ENCODE data around the gene OPCML. TPM values are rescaled to one million over a fixed set of nuclear protein-coding genes. Genes with fewer than 3 reads are reported as not detected.
A peak's percentile ranks its signal among the peaks of the same experiment; 100 is the strongest.

The OPCML gene
- total and polyA plus RNA-seq, 9 donors = 0.59 to 3.5 (median 1.5) TPM

GRCh38 chr11:132556316-132556715 lies 976.0 kb downstream of the OPCML start:
- H3K4me1 ChIP-seq (ENCODE audit: control insufficient read depth, insufficient read depth, low read length) = no peaks in the 10 kb centered on the region
- H3K9me3 ChIP-seq (replicated peaks; ENCODE audit: control insufficient read depth, low read depth, low read length) = no peaks in the 10 kb centered on the region
- DNase-seq = peak; percentile 39
- no peaks in the 10 kb centered on the region for H3K27me3 ChIP-seq (ENCODE audit: control insufficient read depth, insufficient read depth, low read length)
- no CpG with 5 or more reads among the region's 2 CpGs for WGBS (ENCODE audit: insufficient coverage)
- H3K36me3 ChIP-seq (ENCODE audit: control insufficient read depth, insufficient read depth, low read length) = no peaks in the 10 kb centered on the region
- H3K27ac ChIP-seq (ENCODE audit: low read length) = no peak overlapping the region
- no peak overlapping the region for H3K4me3 ChIP-seq (ENCODE audit: low read length)

- no CpG with 5 or more reads among the region's 3 CpGs for WGBS (ENCODE audit: insufficient coverage)
These were observed 976.7 kb downstream of the OPCML start for GRCh38 chr11:132555617-132556016.

GRCh38 chr11:132551016-132551415 lies 981.3 kb downstream of the OPCML start:
- Histone ChIP-seq H3K36me3 (ENCODE audit: control insufficient read depth, insufficient read depth, low read length) (no peaks in the 10 kb centered on the region), H3K9me3 (replicated peaks; ENCODE audit: control insufficient read depth, low read depth, low read length) (no peaks in the 10 kb centered on the region), H3K4me1 (ENCODE audit: control insufficient read depth, insufficient read depth, low read length) (no peaks in the 10 kb centered on the region), H3K4me3 (ENCODE audit: low read length) (no peak overlapping the region), H3K27me3 (ENCODE audit: control insufficient read depth, insufficient read depth, low read length) (no peaks in the 10 kb centered on the region), H3K27ac (ENCODE audit: low read length) (no peak overlapping the region)
- no peak for DNase-seq
- no CpG with 5 or more reads among the region's 5 CpGs for WGBS (ENCODE audit: insufficient coverage)

More at GRCh38 chr11:132555617-132556016, 976.7 kb downstream of the OPCML start:
- Histone ChIP-seq H3K9me3 (replicated peaks; ENCODE audit: control insufficient read depth, low read depth, low read length) (no peaks in the 10 kb centered on the region), H3K4me1 (ENCODE audit: control insufficient read depth, insufficient read depth, low read length) (no peaks in the 10 kb centered on the region), H3K36me3 (ENCODE audit: control insufficient read depth, insufficient read depth, low read length) (no peaks in the 10 kb centered on the region), H3K4me3 (ENCODE audit: low read length) (no peak overlapping the region), H3K27me3 (ENCODE audit: control insufficient read depth, insufficient read depth, low read length) (no peaks in the 10 kb centered on the region), H3K27ac (ENCODE audit: low read length) (no peak overlapping the region)
- DNase-seq = no peak

- H3K4me1 ChIP-seq (ENCODE audit: control insufficient read depth, insufficient read depth, low read length) = no peaks in the 10 kb centered on the region
- H3K27me3 ChIP-seq (ENCODE audit: control insufficient read depth, insufficient read depth, low read length) = no peaks in the 10 kb centered on the region
- H3K36me3 ChIP-seq (ENCODE audit: control insufficient read depth, insufficient read depth, low read length) = no peaks in the 10 kb centered on the region
- no peak for DNase-seq
- H3K4me3 ChIP-seq (ENCODE audit: low read length) = no peak overlapping the region
- no peaks in the 10 kb centered on the region for H3K9me3 ChIP-seq (replicated peaks; ENCODE audit: control insufficient read depth, low read depth, low read length)
- WGBS (ENCODE audit: insufficient coverage) = 78% methylated on average over 1 of the region's 6 CpGs
- H3K27ac ChIP-seq (ENCODE audit: low read length) = no peak overlapping the region
These were observed 982.7 kb downstream of the OPCML start for GRCh38 chr11:132549561-132549960.

- H3K27me3 ChIP-seq (ENCODE audit: control insufficient read depth, insufficient read depth, low read length) = no peaks in the 10 kb centered on the region
- H3K27ac ChIP-seq (ENCODE audit: low read length) = no peak overlapping the region
- no peak for DNase-seq
- no peaks in the 10 kb centered on the region for H3K36me3 ChIP-seq (ENCODE audit: control insufficient read depth, insufficient read depth, low read length)
- no peak overlapping the region for H3K4me3 ChIP-seq (ENCODE audit: low read length)
- no peaks in the 10 kb centered on the region for H3K9me3 ChIP-seq (replicated peaks; ENCODE audit: control insufficient read depth, low read depth, low read length)
- H3K4me1 ChIP-seq (ENCODE audit: control insufficient read depth, insufficient read depth, low read length) = no peaks in the 10 kb centered on the region
- 75% methylated on average over 1 of the region's 7 CpGs for WGBS (ENCODE audit: insufficient coverage)
These were observed 983.3 kb downstream of the OPCML start for GRCh38 chr11:132549001-132549400.

- WGBS (ENCODE audit: insufficient coverage) = no CpG with 5 or more reads among the region's 5 CpGs
- H3K27ac ChIP-seq (ENCODE audit: low read length) = no peak overlapping the region
- H3K27me3 ChIP-seq (ENCODE audit: control insufficient read depth, insufficient read depth, low read length) = no peaks in the 10 kb centered on the region
- no peak overlapping the region for H3K4me3 ChIP-seq (ENCODE audit: low read length)
- no peaks in the 10 kb centered on the region for H3K36me3 ChIP-seq (ENCODE audit: control insufficient read depth, insufficient read depth, low read length)
- H3K9me3 ChIP-seq (replicated peaks; ENCODE audit: control insufficient read depth, low read depth, low read length) = no peaks in the 10 kb centered on the region
- H3K4me1 ChIP-seq (ENCODE audit: control insufficient read depth, insufficient read depth, low read length) = peaks cover 4% of the 10 kb centered on the region
- no peak for DNase-seq
These were observed 988.3 kb downstream of the OPCML start for GRCh38 chr11:132544007-132544406.

GRCh38 chr11:132541794-132542193 lies 990.5 kb downstream of the OPCML start:
- no peak overlapping the region for H3K4me3 ChIP-seq (ENCODE audit: low read length)
- peaks cover 4% of the 10 kb centered on the region for H3K4me1 ChIP-seq (ENCODE audit: control insufficient read depth, insufficient read depth, low read length)
- H3K9me3 ChIP-seq (replicated peaks; ENCODE audit: control insufficient read depth, low read depth, low read length) = no peaks in the 10 kb centered on the region
- no peaks in the 10 kb centered on the region for H3K27me3 ChIP-seq (ENCODE audit: control insufficient read depth, insufficient read depth, low read length)
- no peak overlapping the region for H3K27ac ChIP-seq (ENCODE audit: low read length)
- WGBS (ENCODE audit: insufficient coverage) = 100% methylated on average over 1 of the region's 2 CpGs
- H3K36me3 ChIP-seq (ENCODE audit: control insufficient read depth, insufficient read depth, low read length) = no peaks in the 10 kb centered on the region
- no peak for DNase-seq

- H3K27me3 ChIP-seq (ENCODE audit: control insufficient read depth, insufficient read depth, low read length) = no peaks in the 10 kb centered on the region
These were observed 991.7 kb downstream of the OPCML start for GRCh38 chr11:132540581-132540980.

GRCh38 chr11:132539590-132540368 lies 992.5 kb downstream of the OPCML start:
- Histone ChIP-seq H3K27me3 (ENCODE audit: control insufficient read depth, insufficient read depth, low read length) (no peaks in the 10 kb centered on the region), H3K36me3 (ENCODE audit: control insufficient read depth, insufficient read depth, low read length) (no peaks in the 10 kb centered on the region), H3K27ac (ENCODE audit: low read length) (no peak overlapping the region), H3K4me1 (ENCODE audit: control insufficient read depth, insufficient read depth, low read length) (peaks cover 4% of the 10 kb centered on the region), H3K9me3 (replicated peaks; ENCODE audit: control insufficient read depth, low read depth, low read length) (no peaks in the 10 kb centered on the region), H3K4me3 (ENCODE audit: low read length) (no peak overlapping the region)
- no peak for DNase-seq
- WGBS (ENCODE audit: insufficient coverage) = 92% methylated on average over 5 of the region's 7 CpGs

More at GRCh38 chr11:132540581-132540980, 991.7 kb downstream of the OPCML start:
- DNase-seq = peak; percentile 25
- 29% methylated on average over 1 of the region's 2 CpGs for WGBS (ENCODE audit: insufficient coverage)
- Histone ChIP-seq H3K9me3 (replicated peaks; ENCODE audit: control insufficient read depth, low read depth, low read length) (no peaks in the 10 kb centered on the region), H3K27ac (ENCODE audit: low read length) (no peak overlapping the region), H3K4me3 (ENCODE audit: low read length) (no peak overlapping the region), H3K4me1 (ENCODE audit: control insufficient read depth, insufficient read depth, low read length) (peaks cover 4% of the 10 kb centered on the region), H3K36me3 (ENCODE audit: control insufficient read depth, insufficient read depth, low read length) (no peaks in the 10 kb centered on the region)

- Histone ChIP-seq H3K9me3 (replicated peaks; ENCODE audit: control insufficient read depth, low read depth, low read length) (no peaks in the 10 kb centered on the region), H3K4me3 (ENCODE audit: low read length) (no peak overlapping the region), H3K27ac (ENCODE audit: low read length) (no peak overlapping the region), H3K27me3 (ENCODE audit: control insufficient read depth, insufficient read depth, low read length) (no peaks in the 10 kb centered on the region), H3K4me1 (ENCODE audit: control insufficient read depth, insufficient read depth, low read length) (peaks cover 4% of the 10 kb centered on the region), H3K36me3 (ENCODE audit: control insufficient read depth, insufficient read depth, low read length) (no peaks in the 10 kb centered on the region)
- 100% methylated on average over 1 of the region's 3 CpGs for WGBS (ENCODE audit: insufficient coverage)
- DNase-seq = no peak
These were observed 993.7 kb downstream of the OPCML start for GRCh38 chr11:132538642-132539041.

All from muscle of leg (tissue), 11 donors.